GM10266 (cell line): ENCODE data around the gene CLMN.

ENCODE experiments used
- DNase-seq: peaks from one replicate; pipeline ENCODE4 v3.0.0; 2012; ENCODE audit errors: extremely low spot score
- CTCF ChIP-seq: IDR thresholded peaks from 2 replicates; pipeline ENCODE4 v1.5.1; 2012; ENCODE audit warnings: mild to moderate bottlenecking, low read depth; ENCODE audit not compliant: control insufficient read depth, insufficient read depth; ENCODE audit errors: missing control alignments

CLMN gene

GRCh38 chr14:95299271-95299670 is 20.4 kb downstream of the CLMN start:
- DNase-seq, result no peak
- no peak for TF ChIP-seq CTCF

DNA sequence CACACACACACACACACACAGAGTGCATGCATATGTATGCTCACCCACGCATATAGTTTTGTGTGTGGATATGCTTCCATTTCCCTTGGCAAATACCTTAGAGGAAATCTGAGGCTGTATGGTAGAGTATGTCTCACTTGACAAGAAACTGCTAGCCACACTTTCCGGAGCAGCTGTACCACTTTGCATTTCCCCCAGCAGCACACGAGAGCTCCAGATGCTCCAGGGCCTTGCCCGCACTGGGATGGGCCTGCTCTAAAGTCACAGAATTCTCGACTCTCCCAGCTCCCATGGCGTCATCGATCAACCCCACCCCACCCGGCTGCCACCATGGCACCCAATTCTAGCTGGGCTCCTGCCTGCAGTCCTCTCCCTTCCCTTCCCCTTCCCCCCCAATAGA is 21.9 kb downstream of the CLMN start:
- no peak for TF ChIP-seq CTCF
- no peak for DNase-seq

- no peak for DNase-seq
- no peak for TF ChIP-seq CTCF
Observed at GRCh38 chr14:95296966-95297365, 22.7 kb downstream of the CLMN start.

GRCh38 chr14:95295600-95296376 is 23.9 kb downstream of the CLMN start:
- no peak for TF ChIP-seq CTCF
- DNase-seq, result no peak

- no peak for DNase-seq
Observed at GRCh38 chr14:95294834-95295599, 24.7 kb downstream of the CLMN start.

GRCh38 chr14:95294320-95294719 is 25.4 kb downstream of the CLMN start:
- TF ChIP-seq CTCF, result no peak
- no peak for DNase-seq

More at GRCh38 chr14:95294834-95295599, 24.7 kb downstream of the CLMN start:
- TF ChIP-seq CTCF, result no peak

- no peak for TF ChIP-seq CTCF
- no peak for DNase-seq
Observed at GRCh38 chr14:95293449-95293848, 26.3 kb downstream of the CLMN start.
